Frontal cortex (tissue), 4 donors: ENCODE measurements around the gene CIAO1. TPM values are rescaled to one million over a fixed set of nuclear protein-coding genes. Genes with fewer than 3 reads are reported as not detected.
"Not testable (repeated sequence)": the region's sequence is repeated elsewhere in the genome, so short reads cannot be mapped to it uniquely, and the experiment has no call there.

ENCODE experiments used
- DNase-seq, 2 donors: peaks; one replicate each; pipeline ENCODE4 v3.0.0; 2012; ENCODE audit warnings: low spot score in 2 of 2
- FAIRE-seq: peaks from 2 replicates; lab custom pipeline; 2012; peaks lifted over from hg19 to GRCh38; lab: Jason Lieb, UNC
- total RNA-seq: library from RNA; depleted of rRNA; stranded (reverse); fragments of >200 nt; gene quantifications from one replicate; pipeline ENCODE4 v1.2.3, GENCODE V29; 2014
- donor health status: control.
- donor health status: control.
- donor health status: control.

The CIAO1 gene
- total RNA-seq, 1 donor from 2014 or later = 74.6 TPM

DNA sequence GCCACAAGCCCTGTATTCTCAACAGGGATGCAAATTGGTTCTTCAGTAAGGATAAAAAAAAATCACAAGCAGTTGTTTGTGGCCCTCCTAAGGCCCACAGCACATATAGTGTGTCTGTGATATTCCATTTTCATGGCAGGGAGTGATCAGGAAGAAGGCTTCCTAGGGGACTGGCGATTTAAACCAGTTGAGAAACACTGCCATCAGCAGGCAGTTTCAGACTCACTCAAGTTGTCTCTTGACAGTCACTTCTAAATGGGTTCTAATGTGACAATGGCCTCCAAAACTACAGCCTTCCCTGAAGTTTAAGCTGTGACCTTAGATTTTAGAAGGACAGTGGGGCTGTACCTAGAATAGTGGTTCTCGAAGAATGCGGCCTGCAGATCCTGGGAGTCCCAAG, 6.0 kb downstream of the CIAO1 start:
- DNase-seq (no peak), FAIRE-seq (no peak)

DNA sequence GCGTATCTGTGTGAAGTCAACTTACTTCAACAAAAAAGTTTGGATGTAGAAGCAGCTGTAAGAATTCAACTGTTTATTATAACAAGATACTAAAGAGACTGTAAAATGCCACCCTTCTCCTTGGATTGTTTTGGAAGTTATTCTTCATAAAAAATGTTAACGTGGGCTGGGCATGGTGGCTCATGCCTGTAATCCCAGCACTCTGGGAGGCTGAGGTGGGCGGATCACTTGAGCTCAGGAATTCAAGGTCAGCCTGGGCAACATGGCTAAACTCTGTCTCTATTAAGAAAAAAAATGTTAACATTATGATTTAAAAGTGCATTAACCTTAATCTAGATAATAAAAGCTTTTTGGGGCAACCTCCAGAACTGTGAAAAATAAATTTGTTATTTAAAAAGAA, 7.7 kb downstream of the CIAO1 start:
- FAIRE-seq (no peak), DNase-seq (no peak)

DNA sequence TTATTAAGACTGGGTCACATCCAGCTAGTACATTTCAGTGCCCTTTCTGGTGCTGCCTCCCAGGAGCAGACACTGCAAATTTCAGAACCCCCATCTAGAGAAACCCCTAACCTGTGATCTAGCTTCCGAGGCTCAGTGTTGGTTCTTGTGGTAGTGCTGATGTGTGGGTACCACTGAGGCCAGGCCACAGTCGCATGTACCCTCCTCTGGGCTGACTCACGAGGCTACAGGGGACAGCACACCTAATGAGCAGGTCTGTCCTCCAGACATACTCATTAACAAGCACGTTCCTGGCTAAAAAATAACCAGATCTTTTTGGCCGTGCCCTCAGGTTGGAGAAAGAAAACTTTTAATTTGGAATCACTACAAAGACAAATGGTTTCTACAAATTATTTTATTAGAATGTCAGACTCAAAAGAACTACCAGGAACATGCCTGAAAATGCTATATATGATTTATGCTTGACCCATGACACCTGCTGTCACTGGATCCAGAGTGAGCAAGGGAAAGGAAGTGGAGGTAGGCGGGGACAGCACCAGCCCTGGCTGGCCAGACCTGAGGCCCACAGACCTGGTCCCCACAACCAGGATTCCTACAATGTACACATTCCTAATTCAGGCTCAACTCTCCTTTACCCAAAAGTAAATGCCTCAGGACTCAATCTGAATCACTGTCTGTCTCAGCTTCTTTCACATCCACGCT, 8.5 kb downstream of the CIAO1 start:
- DNase-seq (no peak), FAIRE-seq (no peak)

DNA sequence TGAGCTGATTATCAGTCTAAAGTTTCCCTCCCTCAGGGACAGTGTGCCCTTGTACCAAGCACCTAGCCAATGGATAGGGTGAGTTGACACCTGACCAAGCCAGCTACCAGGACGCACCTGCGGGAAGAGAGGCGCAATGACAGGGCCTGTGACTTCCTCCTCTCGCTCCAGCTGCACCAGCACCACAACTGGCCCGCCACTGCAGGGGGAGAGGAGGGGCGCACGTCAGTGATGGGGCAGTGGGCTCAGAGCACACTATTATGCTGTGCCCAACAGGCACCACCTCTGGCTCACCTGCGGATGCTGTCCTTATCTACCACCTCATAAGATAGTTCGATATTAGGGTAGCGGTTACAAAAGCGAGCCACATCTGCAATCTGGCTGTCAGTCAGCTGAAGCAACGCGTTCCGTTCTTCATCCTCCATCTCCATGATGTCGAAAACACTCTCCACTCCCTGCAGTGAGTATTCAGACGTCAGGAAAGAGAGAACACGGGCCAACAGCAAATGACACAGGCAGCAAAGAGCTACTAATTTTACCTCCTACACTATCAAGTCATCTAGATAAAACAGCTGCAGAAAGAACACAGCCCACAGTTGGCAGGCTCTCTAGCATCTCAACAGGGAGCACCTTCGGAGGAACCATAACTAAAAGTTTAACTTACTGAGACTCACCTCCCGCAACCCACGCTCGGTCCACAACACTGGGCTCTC, 10.9 kb downstream of the CIAO1 start:
- DNase-seq (no peak), FAIRE-seq (no peak)

DNA sequence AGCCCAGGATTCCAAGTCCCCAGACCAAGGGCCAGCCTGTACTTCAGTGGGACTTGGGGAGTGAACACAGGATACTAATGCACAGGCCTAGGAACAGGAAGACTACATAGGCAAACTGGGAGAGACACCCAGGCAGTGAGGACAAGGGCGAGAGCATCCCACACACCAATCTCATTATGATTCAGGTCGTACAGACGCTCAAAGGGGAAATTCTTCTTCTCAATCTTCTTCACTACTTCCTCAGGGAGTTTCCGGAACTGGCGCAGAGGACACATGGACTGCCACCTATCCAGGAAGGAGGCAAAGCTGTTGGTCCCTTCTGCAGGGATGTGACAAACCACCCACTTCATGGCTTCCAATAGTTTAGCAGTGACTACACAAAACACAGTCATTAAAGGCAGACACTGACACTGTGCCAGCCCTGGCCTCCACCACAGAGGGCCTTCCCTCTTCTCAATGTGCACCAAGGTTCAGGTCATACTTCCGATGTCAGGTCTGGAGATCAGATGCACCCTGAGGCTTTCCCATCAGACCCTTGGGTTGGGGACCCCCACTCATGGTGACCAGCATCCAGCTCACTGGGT, 21.3 kb downstream of the CIAO1 start:
- FAIRE-seq (no peak), DNase-seq (no peak)

DNA sequence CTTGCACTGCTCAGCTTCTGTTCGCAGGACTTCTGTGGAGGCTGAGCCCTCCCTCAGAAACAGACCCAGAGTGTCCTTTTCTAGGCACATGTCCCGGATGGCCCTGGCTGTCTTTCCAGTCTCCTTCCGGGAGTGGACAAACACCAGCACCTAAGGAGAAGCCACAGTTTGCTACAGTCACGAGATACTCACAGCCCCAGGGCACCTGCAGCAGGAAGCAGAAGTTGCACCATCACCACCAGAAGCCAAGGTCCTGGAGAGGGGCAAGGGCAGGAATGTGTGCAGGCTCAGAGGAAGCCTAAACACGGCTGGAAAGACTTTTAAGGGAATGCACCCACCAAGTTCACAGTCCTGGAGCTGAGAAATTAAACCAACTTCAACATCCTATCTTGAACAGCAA, 25.7 kb downstream of the CIAO1 start:
- FAIRE-seq (no peak), DNase-seq (no peak)

DNA sequence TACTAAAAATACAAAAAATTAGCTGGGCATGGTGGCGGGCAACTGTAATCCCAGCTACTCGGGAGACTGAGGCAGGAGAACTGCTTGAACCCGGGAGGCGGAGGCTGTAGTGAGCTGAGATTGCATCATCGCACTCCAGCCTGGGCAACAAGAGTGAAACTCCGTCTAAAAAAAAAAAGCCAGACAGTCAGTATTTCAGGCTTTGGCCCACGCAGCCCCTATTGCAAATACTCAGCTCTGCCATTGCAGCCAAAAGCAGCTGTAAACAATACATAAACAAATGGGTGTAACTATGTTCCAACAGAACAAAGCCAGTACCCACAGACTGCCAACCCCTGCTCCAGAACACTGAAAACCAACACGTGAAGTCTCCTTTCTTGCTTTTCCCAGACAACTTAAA, 28.2 kb downstream of the CIAO1 start:
- not testable (repeated sequence) for FAIRE-seq, DNase-seq

DNA sequence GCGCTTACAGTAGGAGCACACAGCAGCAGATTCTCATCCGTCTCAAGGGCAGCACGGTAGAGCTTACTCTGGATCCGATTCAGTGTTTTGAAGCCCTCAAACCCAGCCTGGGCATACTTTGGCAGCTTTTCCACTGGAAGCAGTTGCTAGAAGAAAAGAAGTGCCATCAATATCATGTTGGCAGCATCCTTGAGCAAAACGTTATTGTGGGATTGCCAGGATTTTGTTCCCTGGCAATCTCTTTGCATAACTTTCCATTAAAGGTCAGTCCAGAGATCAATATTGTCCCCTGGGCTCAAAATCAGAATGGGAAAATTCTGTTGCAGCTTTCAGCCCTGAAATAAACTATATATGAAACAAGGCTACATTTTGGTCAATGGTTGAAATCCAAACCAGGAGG, 30.9 kb downstream of the CIAO1 start:
- FAIRE-seq = no peak

DNA sequence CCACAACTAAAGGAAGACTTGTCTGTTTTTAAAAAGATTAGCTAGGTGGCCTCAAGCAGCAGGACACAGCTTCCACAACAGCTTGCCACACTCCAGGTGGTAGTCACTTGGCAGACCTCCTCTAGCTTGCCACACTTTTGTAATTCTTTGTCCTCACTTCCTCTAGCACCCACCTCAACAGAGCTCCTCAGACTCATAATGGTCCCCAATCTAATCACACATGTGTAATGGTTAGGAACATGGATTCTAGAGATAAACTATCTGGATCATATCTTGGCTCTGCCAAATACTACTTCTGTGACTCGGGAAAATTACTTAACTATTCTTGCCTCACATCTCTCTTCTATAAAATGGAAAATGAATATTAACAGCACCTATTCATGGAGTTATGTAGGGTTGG, 35.8 kb downstream of the CIAO1 start:
- no peak for FAIRE-seq
- DNase-seq = no peak

More for the DNA sequence above, 30.9 kb downstream of the CIAO1 start:
- DNase-seq = no peak

DNA sequence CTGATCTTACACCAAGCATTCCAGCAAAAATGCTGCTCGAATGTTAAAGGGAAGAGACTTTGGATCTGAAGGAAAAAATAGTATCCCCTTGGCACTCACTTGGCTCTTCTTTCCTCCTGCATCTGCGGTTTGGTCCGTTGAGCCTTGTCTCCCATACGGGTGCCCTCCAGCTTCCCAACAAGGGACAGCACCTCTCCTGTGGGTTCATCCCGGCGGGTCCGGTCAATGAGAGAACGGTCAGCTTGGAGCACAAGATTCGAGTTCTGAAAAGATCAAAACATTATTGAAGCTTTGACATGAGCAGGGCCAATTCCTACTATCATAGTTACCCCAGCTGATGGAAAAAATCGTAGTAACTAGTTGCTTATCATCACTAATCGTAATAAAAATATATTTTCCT, 38.6 kb downstream of the CIAO1 start:
- DNase-seq (no peak), FAIRE-seq (no peak)

DNA sequence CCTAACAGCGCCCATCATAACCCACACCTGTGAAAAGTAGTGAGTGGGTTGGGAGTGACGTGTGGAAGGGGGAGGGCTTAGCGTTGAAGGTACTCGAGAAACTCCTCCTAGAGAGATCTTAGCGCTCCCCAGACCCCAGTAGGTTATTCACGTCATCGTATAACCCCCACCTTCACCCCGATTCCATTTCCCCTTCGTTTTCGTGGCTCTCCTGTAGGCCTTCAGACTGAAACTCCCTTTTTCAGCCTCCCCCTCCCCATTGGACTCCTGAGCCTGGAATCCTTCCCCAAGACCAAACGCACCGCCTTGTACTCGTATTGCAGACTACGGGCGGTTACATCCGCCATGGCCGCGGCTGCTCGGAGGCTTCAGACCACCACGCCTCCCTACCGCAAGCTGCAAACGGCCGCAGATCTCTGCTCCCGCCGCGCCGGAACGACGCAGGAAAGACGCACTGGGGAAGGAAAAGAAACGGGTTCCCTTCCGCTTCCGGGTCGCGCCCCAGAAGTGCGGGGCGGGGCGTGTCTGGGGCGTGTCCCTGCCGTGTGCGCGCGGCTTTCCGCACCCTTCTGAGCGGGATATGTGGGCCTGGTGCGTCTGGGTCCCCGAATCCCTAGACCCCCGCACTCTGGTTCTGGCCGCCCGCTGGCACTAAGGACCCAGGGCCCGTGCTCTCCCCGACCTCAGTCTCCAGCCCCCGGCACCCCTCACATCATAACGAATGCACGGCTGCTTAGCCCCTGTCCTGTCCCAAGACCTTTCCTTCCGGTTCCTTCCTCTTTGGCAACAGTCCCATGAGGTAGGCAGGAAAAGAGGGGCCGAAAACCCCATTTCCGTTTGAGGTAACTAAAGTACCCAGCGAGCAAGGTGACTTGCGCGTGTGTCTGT, 39.3 kb downstream of the CIAO1 start, which contains the start of gene SNRNP200:
Gene SNRNP200, minus strand, starts transcription at position 456 of the 888 bp plus-strand sequence. Its CDS starts 109 bp downstream, at position 347.
- DNase-seq (peak; percentile 75 to 84), FAIRE-seq (no peak)

DNA sequence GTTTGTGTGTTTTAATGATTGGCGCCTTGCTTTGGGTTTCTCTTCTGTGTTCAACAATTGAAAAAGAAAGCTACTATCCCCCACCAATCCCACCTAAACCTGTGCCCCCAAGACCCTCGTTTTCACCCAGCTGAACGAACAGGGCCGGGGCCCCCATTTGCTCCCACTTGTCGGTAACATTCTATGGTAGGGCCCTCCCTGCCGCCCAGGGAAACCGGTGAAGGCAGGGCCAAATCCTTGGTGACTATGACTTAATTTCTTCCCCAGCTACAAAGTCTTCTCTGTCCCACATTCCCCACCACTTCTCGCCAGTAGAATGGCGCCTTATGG, 39.9 kb downstream of the CIAO1 start:
- no peak for FAIRE-seq
- DNase-seq = no peak

DNA sequence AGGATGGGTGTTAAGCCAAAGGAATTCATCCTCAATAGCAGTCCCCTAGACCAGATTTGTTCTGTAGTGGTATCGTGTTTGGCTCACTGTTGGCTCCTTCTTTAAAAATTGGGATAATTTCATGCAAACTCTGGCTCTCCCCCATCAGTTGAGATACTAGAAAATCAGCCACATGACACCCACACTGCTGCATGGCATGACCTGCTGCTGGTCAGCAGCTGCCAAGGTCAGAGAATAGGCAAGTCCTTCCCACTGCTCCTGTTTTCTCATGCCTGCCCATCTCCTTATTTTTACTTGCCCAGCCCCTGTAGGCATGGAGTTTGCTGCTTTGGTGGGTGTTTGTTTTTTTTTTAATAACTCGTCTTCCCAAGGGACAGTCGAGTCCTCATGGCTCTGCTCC, 40.3 kb downstream of the CIAO1 start:
- FAIRE-seq (no peak), DNase-seq (no peak)

DNA sequence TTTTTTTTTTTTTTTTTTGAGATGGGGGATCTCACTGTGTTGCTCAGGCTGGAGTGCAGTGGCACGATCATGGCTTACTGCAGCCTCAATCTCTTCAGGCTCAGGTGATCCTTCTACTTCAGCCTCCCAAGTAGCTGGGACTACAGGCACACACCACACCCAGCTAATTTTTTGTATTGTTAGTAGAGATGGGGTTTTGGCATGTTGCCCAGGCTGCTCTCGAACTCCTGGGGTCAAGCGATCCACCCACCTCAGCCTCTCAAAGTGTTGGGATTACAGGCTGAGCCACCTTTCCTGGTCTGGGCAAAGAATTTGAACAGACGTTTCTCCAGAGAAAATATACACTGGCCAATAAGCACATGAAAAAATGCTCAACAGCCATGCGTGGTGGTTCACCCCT, 42.2 kb downstream of the CIAO1 start:
- FAIRE-seq (no peak), DNase-seq (no peak)

DNA sequence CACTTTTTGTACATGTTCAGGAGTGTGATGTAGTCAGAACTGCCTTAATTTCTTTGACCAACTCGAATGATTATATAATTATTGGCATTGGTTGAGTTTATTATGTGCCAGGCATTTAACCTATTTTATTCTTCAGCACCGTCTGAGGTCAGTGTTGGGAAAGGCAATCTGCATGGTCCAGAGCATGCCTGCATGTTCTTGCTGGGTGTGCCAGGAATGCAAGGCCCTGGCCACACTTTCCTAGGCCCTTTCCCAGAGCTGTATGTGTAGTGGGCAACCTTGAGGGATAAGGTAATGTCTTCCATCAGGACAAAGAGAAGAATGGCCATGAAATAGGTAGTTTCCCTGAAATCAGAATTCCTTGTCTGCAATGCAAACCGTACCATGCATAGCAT, 49.0 kb downstream of the CIAO1 start:
- no peak for FAIRE-seq
- no peak for DNase-seq

DNA sequence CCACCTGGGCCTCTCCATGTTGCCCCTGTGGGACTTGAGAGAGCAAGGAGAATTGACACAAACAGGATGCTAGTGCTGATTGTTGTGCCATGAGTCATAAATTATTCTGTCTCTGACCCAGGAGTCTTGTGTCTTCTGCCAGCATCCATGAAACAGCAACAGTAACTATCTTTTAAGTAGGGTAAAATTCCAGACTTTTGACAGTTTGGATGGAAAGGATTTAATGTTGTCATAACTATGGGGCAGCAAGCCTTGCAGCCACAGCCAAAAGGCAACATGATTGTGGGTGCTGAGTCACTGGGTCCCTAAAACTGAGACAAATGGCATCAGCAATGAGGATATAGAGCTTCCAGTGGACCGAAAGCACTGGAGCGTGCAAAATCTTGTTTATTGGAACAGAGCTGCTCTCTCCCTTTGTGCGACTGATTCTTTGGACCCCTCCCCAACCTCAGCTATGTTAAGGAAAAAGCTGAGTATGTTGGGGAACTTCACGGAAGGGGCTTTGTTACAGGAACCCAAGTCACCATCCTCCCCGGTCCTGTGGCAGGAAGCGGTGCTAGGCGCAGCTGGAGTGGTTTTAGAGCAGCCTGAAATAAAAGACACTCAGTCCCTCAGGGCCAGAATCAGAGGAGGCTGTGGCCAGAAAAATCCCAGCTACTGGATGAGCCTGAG, 49.5 kb downstream of the CIAO1 start:
- FAIRE-seq (no peak), DNase-seq (no peak)

DNA sequence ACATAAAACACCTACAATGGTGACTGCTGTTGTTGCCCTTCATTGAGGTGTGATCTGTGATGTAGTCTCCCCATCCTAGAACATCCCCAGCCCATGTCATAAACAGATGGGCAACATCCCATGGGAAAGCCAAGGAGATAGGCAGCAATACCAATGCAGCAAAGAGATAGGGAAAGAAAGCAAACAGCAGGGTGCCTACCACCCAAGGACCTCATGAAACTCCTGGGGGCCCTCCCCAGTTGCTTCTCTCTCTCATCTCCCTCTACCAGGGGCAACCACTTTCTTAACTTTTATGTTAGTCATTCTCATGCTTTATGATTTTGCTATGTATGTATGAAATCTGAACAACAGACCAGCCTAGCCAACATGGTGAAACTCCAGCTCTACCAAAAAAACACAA, 51.0 kb downstream of the CIAO1 start:
- no peak for FAIRE-seq
- DNase-seq = no peak

DNA sequence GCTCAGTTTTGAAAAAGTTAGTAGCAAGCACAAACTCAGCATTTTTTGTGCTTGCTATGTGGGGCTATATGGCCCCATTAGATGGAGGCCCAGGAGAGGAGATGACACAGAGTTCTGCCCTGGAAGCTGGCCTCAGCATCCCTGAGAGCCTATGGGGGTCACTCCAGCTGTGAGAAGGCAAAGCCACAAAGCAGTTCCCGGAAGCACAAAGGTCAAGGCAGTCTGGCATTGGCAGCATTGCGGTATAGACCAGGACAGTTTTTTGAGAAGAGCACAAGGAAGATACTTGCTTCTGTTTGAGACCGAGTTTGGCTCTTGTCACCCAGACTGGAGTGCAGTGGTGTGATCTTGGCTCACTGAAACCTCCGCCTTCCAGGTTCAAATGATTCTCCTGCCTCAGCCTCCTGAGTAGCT, 51.6 kb downstream of the CIAO1 start:
- DNase-seq (no peak), FAIRE-seq (no peak)

DNA sequence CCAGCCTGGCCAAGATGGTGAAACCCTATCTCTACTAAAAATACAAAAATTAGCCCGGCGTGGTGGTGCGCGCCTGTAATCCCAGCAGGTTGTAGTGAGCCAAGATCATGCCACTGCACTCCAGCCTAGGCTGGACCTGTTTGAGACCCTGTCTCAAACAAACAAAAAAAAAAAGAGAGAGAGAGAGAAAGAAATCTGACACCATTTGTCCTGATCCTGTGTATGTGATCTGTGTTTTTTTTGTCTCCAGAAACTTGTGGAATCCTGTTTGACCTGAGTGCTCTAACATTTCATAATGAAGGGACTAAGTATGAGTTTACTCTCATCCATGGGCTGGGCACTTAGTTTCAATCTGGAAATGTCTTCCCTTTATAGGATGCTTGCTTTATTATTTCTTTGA, 52.7 kb downstream of the CIAO1 start:
- DNase-seq (no peak), FAIRE-seq (no peak)

DNA sequence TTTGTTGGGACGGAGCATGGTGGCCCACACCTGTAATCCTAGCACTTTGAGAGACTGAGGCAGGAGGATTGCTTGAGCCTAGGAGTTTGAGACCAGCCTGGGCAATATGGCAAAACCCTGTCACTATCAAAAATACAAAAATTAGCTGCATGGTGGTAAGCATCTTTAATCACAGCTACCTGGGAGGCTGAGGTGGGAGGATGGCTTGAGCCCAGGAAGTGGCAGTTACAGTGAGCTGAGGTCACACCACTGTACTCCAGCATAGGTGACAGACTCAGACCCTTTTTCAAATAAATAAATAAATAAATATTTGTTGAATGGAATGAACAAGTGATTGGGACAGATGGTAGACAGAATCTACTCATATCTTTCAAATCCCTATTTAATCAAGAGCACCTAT, 53.4 kb downstream of the CIAO1 start:
- FAIRE-seq = no peak

More for the DNA sequence above, 53.4 kb downstream of the CIAO1 start:
- no peak for DNase-seq
